Lower lobe of right lung (tissue), 2 donors: ENCODE data around the gene ALDH16A1. TPM values are rescaled to one million over a fixed set of nuclear protein-coding genes. Genes with fewer than 3 reads are reported as not detected.
A peak's percentile ranks its signal among the peaks of the same experiment; 100 is the strongest.
"Not testable (repeated sequence)": the region's sequence is repeated elsewhere in the genome, so short reads cannot be mapped to it uniquely, and the experiment has no call there.

ENCODE experiments used
- ATAC-seq, 2 donors: fragments of 200-7000 bp; cut with Tn5 transposase; one replicate each; pipeline ENCODE4 v1.9.1; 2020 to 2022; ENCODE audit warnings: mild to moderate bottlenecking in 2 of 2, moderate library complexity in 2 of 2
- DNase-seq: peaks from one replicate; pipeline ENCODE4 v3.0.0-alpha.2; 2020
- H3K27ac ChIP-seq: fragments of 200-600 bp; one replicate; pipeline ENCODE4 v1.8.0; 2022
- H3K27me3 ChIP-seq: fragments of 200-600 bp; one replicate; pipeline ENCODE4 v1.8.0; 2022; ENCODE audit warnings: low read depth
- H3K36me3 ChIP-seq: fragments of 200-600 bp; one replicate; pipeline ENCODE4 v1.8.0; 2022; ENCODE audit warnings: mild to moderate bottlenecking
- H3K4me1 ChIP-seq: fragments of 200-600 bp; one replicate; pipeline ENCODE4 v1.8.0; 2022
- H3K4me3 ChIP-seq: fragments of 200-600 bp; one replicate; pipeline ENCODE4 v1.8.0; 2022; ENCODE audit warnings: mild to moderate bottlenecking
- H3K9me3 ChIP-seq: fragments of 200-600 bp; one replicate; pipeline ENCODE4 v1.8.0; 2022
- intact Hi-C: fragments of 100-400 bp; cut with DNase I; formaldehyde crosslinking; loops from one replicate; pipeline ENCODE4 v1.11.0; 2022
- total RNA-seq: library from RNA; stranded (reverse); fragmentation: NEBNext Ultra II Directional; extraction: Animal tissue kit (Norgen Biotek cat#: 25700); gene quantifications from one replicate; pipeline ENCODE4 v1.2.1, GENCODE V29; 2021
- TF ChIP-seq, protein P1 (sequence below): fragments of 200-600 bp; IDR thresholded peaks from one replicate; pipeline ENCODE4 v1.8.0; 2022; ENCODE audit warnings: antibody characterized with exemption, mild to moderate bottlenecking
- donor health status: DM: no; HTN: yes; CAD: no; lungs with severe emphysema.

Gene ALDH16A1
- total RNA-seq, 1 donor from 2014 or later = 33.7 TPM

DNA sequence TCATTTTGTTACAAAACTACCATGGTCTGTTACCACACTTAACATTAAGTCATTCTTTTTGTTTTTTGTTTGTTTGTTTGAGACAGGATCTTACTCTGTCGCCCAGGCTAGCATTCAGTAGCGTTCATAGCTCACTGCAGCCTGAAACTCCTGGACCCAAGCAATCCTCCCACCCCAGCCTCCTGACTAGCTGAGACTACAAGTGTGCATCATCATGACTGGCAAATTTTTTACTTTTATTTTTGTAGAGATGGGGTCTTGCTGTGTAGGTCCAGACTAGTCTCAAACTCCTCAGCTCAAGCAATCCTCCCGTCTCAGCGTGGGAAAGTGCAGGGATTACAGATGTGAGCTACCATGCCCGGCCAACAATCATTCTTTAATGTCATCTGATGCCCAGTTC is 3.3 kb downstream of the ALDH16A1 start:
- Histone ChIP-seq H3K27ac (peak overlapping the region; percentile 52), H3K27me3 (no peaks in the 10 kb centered on the region), H3K4me1 (peaks cover 26% of the 10 kb centered on the region), H3K9me3 (no peaks in the 10 kb centered on the region), H3K36me3 (peaks cover 21% of the 10 kb centered on the region), H3K4me3 (no peak overlapping the region)
- TF ChIP-seq, protein P1, sequence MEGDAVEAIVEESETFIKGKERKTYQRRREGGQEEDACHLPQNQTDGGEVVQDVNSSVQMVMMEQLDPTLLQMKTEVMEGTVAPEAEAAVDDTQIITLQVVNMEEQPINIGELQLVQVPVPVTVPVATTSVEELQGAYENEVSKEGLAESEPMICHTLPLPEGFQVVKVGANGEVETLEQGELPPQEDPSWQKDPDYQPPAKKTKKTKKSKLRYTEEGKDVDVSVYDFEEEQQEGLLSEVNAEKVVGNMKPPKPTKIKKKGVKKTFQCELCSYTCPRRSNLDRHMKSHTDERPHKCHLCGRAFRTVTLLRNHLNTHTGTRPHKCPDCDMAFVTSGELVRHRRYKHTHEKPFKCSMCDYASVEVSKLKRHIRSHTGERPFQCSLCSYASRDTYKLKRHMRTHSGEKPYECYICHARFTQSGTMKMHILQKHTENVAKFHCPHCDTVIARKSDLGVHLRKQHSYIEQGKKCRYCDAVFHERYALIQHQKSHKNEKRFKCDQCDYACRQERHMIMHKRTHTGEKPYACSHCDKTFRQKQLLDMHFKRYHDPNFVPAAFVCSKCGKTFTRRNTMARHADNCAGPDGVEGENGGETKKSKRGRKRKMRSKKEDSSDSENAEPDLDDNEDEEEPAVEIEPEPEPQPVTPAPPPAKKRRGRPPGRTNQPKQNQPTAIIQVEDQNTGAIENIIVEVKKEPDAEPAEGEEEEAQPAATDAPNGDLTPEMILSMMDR = no peak
- intact Hi-C loops = no loop called here
- DNase-seq (no peak), ATAC-seq (no peak)

DNA sequence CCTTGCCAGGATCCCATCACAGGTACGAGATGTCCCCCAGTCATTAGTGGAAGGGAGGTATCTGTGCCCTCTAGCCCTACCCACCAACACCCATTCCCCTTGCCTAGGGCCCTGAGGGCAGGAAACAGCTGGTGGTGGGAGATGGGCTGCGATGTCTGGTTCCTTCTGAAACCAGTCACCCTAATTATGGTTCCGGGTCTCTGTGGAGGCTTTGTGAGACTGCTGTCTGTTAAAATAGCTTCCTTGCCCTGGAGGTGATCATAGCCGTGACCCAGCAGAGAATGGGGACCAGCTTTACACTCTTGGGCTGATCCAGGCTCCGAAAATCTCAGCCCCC is 5.5 kb downstream of the ALDH16A1 start:
- ATAC-seq (no peak), DNase-seq (no peak)
- H3K27me3 ChIP-seq = no peaks in the 10 kb centered on the region
- H3K4me3 ChIP-seq = no peak overlapping the region
- H3K27ac ChIP-seq = peak overlapping the region; percentile 71
- TF ChIP-seq, protein P1 = no peak
- intact Hi-C loops = no loop called here
- H3K4me1 ChIP-seq = peaks cover 22% of the 10 kb centered on the region
- peaks cover 33% of the 10 kb centered on the region for H3K36me3 ChIP-seq
- no peaks in the 10 kb centered on the region for H3K9me3 ChIP-seq

DNA sequence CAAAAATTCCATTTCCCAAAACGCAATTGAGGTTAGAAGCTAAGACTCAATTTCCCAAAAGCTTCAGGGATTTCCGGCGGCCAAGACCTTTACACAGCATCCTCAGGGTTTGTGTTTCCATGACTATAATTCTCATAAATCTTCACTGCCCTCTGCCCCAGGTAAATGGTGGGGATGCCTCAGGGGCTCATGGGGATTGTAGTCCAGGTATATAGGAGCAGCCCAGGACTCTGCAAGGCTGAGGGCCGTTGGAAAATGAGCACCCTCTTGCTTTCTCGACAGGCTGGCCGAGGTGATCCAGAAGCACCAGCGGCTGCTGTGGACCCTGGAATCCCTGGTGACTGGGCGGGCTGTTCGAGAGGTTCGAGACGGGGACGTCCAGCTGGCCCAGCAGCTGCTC is 6.4 kb downstream of the ALDH16A1 start:
- Histone ChIP-seq H3K4me1 (peaks cover 16% of the 10 kb centered on the region), H3K36me3 (peaks cover 41% of the 10 kb centered on the region), H3K27ac (no peak overlapping the region), H3K27me3 (no peaks in the 10 kb centered on the region), H3K9me3 (no peaks in the 10 kb centered on the region), H3K4me3 (no peak overlapping the region)
- no peak for ATAC-seq
- TF ChIP-seq, protein P1 = no peak
- DNase-seq = no peak
- intact Hi-C loops = no loop called here

DNA sequence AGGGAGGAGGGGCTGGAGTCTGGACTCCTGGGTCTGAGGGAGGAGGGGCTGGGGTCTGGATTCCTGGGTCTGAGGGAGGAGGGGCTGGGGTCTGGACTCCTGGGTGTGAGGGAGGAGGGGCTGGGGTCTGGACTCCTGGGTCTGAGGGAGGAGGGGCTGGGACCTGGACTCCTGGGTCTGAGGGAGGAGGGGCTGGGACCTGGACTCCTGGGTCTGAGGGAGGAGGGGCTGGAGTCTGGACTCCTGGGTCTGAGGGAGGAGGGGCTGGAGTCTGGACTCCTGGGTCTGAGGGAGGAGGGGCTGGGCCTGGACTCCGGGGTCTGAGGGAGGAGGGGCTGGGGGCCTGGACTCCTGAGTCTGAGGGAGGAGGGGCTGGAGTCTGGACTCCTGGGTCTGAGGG is 8.1 kb downstream of the ALDH16A1 start:
- DNase-seq, H3K9me3 ChIP-seq, H3K27me3 ChIP-seq, ATAC-seq, H3K4me3 ChIP-seq, intact Hi-C loops, H3K27ac ChIP-seq, H3K4me1 ChIP-seq: not testable (repeated sequence)
- peaks cover 58% of the 10 kb centered on the region for H3K36me3 ChIP-seq

DNA sequence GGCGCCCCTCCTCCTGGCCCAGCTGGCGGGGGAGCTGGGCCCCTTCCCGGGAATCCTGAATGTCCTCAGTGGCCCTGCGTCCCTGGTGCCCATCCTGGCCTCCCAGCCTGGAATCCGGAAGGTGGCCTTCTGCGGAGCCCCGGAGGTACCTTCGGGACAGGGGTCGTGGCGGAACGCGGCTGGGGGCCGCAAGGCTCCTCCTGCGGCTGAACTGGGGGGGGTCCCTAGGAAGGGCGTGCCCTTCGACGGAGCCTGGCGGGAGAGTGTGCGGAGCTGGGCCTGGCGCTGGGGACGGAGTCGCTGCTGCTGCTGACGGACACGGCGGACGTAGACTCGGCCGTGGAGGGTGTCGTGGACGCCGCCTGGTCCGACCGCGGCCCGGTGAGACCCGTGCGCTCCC is 8.6 kb downstream of the ALDH16A1 start:
- peaks cover 62% of the 10 kb centered on the region for H3K36me3 ChIP-seq
- no peak for ATAC-seq
- intact Hi-C loops = no loop called here
- TF ChIP-seq, protein P1 = no peak
- H3K27ac ChIP-seq = no peak overlapping the region
- H3K9me3 ChIP-seq = no peaks in the 10 kb centered on the region
- H3K4me3 ChIP-seq = no peak overlapping the region
- no peaks in the 10 kb centered on the region for H3K27me3 ChIP-seq
- DNase-seq = no peak
- peaks cover 8% of the 10 kb centered on the region for H3K4me1 ChIP-seq

DNA sequence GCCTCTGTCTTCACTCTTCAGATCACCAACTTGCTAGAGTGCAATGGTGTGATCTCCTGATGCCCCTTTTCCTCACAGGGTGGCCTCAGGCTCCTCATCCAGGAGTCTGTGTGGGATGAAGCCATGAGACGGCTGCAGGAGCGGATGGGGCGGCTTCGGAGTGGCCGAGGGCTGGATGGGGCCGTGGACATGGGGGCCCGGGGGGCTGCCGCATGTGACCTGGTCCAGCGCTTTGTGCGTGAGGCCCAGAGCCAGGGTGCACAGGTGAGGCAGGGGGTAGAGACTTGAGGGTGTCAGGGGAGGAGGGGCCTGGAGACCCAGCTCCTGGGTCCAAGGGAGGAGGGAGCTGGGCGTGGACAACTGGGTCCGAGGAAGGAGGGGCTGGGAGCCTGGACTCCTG is 9.5 kb downstream of the ALDH16A1 start:
- intact Hi-C loops = no loop called here
- DNase-seq = no peak

More for the DNA sequence above, 9.5 kb downstream of the ALDH16A1 start:
- Histone ChIP-seq H3K4me1 (peaks cover 8% of the 10 kb centered on the region), H3K27ac (no peak overlapping the region), H3K36me3 (peaks cover 70% of the 10 kb centered on the region), H3K9me3 (no peaks in the 10 kb centered on the region), H3K27me3 (no peaks in the 10 kb centered on the region), H3K4me3 (no peak overlapping the region)
- TF ChIP-seq, protein P1 = no peak
- ATAC-seq = no peak
